Activated CD8-positive, alpha-beta memory T cell treated with anti-CD3 and anti-CD28 coated beads for 48 hours (primary cell): ENCODE data around the gene POLN.
A peak's percentile ranks its signal among the peaks of the same experiment; 100 is the strongest.
"Not testable (repeated sequence)": the region's sequence is repeated elsewhere in the genome, so short reads cannot be mapped to it uniquely, and the experiment has no call there.

Source experiments
- DNase-seq, 3 experiments: peaks; one replicate each; pipeline ENCODE4 v3.0.0-alpha.2; 2020; ENCODE audit warnings: low read depth in 2 of 3, low spot score in 2 of 3

The POLN gene

DNA sequence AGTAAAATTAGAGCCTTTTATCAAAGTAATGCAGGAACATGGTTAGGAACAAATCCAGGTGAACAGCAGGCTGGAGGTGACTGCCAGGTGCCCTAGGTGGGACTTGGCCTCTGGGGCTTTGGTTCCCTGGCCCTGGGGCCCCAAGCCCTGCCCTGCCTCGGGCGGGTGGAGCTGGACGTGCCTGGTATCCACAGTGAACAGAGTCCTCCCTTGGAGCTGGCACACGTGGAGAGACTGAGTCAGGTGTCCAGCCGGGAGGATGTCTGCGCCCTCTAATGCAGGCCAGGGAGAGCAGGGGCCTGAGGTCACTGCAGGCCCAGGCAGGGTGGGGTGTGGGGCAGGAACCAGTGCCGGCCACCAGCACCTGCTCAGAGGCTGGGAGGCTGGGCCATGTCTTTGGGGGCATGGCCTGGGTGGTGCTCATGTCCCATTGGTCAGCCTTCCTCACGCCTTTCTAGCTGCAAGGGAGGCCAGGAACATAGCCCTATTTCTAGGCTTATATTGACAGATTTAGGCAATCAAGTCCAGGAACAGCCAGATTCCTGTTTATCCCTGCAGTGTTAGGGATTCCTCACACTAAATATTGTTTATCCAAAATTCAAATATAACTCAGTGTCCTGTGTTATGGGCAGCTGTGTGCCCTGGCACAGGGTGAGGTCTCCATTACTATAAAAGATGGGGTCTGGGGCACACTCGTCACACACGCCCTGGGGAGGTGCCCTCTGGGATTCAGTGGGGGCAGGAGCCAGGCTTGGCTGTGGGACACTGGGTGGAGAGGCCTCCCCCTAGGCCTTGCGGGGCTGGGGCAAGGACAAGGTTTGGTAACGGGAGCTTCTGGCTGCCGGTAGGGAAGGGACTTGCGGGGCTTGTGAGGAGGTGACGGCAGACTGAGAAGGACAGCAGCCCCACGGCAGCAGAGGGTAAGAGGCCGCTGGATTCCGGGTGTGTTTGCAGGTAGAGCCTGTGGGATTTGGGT is 197.1 kb downstream of the POLN start:
- DNase-seq: no peak

DNA sequence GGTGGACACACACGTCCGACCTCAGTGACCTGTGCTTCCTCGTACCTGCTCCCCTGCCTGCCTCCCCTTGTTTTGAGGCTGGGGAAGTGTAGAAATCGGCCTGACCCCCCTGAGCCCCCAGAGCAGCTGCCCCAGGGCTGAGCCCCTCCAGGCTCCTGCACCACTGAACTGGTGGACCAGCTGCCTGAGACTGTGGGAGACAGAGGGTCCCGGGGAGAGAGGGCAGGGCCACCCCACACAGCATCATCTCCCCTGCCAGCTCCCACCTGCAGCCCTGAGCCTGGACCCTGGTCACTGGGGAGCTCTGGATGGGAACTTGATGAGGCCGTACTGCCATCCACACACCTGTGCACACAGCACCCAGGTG is 197.8 kb downstream of the POLN start:
- no peak for DNase-seq

DNA sequence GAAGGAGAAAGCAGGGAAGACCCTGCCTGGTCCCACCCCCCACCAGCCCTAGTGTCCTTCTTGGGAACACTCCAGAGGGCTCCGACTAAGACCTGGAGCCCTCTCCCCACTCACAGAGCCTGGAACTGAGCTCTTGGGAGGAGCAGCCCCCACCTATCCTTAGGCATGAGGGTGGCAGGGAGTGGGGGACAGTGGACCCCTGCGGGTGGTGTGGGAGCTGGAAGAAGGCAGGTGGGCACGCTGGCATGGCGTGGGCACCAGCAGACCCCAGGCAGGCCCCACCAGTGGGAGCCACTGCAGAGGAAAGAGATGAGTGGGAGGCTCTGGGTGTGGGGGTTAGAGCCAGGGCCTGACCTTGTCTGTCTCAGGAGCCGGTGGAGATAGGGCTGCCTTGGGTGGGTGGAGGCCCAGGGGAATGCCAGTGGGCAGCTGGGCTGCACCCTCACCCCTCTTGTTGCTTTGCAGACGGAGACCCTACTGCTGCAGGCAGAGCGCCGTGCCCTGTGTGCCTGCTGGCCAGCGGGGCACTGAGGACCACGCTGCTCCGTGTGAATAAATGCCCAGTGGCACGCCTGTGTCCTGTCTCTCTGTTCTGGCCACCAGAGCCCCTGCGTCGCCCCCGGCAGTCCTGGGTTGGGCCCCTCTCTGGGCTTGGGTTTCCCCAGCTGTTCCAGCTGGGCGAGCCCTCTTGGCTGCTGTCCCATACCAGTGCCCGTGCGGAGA is 198.4 kb downstream of the POLN start:
- DNase-seq: no peak

DNA sequence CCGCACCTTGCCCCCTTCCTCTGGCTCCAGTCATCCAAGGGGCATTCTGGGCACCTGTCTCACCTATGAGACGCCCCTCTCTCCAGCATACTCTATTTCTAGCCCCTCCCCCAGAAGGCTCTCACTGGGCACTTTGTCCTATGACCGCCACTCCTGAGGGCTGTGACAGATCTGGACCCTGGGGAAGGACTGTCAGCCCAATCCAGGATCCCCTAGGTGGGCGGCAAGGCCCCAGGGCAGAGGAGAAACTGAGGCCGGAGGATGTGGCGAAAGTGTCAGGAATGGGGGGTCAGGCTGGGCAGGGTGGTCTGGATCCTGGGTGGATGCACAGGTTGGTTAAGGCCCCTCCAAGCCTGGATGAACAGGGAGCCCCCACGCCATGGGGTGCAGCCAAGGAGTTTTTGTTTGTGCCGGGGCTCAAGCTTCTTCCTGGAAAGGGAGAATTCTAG is 198.9 kb downstream of the POLN start:
- DNase-seq: no peak

DNA sequence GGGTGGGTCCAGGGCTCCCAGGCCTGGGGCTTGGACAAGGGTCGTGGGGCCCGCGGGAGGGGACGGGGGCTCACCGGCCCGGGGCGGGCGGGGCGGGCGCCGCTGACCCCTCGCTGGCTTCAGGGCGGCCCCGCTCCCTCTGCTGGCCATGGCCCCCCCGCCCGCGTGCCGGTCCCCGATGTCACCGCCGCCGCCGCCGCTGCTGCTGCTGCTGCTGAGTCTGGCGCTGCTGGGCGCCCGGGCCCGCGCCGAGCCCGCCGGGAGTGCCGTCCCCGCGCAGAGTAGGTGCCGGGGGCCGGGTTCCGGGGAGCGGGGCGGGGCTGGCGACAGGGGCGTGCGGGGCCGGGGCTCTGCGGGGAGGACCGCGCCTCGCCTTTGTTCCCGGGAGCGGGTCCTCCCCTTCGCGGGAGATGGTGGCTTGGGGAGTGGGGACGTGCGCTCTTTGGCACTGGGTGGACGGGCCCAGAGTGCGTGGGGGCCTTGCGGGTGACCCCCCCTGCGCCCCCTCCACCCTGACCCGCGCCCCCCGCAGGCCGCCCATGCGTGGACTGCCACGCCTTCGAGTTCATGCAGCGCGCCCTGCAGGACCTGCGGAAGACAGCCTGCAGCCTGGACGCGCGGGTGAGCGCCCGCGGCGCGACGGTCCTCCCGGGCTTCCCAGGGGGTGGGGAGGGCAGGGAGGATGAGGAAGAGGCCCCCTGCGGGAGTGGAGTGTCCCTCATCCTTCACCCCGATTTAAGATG is 199.5 kb downstream of the POLN start:
- no peak for DNase-seq

DNA sequence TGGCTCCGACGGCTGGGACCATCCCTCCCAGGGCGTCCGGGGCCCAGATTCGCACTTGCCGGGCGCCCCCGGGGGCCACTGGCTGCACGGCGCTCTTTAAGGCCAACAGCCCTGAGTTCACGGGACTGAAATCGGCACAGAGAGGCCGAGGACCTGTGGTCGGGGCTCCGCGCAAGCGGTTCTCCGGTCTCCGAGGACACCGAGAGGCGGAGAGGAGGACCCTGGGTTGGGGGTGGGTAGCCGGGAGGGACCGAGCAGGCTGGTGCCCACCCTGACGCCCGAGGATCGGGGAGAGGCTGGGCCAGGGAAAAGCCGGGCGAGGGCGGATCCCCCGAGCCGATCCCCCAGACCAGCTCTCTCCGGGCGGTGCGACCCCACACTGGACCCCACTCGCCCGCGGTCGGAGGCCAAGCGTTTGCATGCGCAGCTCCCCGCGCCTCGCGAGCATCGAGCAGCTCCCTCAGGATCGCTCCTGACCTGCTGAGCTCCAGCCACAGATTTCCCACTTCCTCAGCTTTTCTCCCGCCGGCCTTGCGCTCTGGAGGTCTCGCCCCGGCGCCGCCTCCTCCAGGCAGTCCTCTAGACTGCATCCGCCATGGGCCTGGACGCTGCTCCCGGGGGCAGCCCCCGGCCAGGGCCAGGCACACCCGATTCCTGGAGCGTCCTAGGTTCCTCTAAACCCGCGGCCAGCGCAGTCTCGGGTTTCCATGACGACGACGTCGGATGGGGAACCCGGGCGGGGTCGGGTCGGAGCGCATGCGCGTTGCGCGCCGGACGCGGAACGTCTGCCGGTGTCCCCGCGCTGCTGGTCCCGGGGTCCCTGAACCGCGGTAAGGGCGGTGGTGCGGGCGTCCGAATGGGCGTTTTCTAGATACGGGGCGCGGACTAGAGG is 200.4 kb downstream of the POLN start:
- peak; percentile 68 to 84 (median 82) for DNase-seq

DNA sequence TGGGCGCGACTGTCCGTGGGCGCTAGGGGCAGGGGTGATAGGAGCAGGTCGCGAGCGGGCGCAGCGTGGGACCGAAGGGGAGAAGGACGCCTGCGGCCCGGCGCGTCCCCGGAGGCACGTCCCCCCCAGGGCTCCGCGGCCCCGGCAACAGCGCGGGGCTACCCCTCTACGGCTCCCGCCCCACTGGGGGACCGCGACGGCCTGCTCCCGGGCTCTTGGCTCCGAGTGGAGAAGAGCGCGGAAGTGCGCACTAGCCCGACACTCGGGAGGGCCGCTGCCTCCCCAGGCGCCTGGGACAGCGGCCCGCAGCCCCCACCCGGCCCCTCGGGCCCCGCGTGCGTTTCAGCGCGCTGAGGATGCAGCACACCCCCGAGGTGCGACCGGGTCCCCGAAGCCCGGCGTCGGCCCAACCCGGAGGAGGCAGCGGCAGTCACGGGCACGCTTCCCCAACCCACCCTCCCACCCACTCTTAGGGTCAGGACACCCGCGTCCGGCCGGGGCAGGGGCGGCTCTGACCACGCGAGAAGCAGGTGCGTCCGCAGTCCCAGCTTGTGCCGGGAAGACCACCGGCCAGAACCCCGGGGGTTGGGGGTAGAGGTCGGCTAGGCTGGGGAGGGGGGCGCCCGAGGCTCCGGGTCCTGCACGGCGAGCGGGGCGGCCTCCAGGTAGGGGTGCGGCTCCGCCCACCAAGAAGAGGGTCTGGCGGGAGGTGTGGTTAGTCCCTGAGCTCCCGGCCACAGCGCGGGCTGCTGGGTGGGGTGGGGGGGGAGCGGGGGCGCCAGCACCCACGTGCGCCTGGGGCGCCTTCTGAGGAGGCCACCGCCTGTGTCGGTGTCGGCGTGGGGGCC is 201.3 kb downstream of the POLN start:
- DNase-seq: no peak

DNA sequence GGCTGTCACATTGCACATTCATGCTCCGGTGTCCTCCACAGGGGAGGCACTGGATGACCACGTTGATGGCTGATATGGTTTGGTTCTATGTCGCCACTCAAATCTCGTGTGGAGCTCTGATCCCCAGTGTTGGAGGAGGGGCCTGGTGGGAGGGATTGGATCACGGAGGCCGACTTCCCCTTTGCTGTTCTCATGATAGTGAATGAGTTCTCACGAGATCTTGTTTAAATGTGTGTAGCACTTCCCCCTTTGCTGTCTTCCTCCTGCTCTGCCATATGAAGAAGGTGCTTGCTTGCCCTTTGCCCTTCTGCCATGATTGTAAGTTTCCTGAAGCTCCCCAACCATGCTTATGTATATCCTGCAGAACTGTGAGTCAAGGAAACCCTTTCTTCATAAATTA is 205.1 kb downstream of the POLN start:
- DNase-seq: no peak

DNA sequence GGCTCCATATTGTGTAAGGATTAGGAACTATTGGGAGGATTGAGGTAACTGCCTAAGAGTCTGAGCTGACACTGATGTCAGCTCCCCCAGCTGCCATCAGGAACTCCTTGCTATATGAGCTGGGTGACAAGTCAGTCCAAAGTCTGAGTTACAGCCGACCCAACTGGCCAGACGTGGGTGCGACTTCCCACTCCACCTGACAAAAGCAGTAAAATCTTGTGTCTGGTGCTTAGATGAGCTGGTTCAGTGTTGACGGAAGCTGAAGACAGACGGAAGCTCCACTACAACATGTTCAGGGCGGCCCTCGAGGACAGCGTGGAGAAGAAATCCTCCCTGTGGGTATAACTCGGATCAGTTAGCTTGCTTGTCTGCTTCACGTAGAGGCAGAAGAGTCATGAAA is 205.6 kb downstream of the POLN start:
- DNase-seq: no peak

DNA sequence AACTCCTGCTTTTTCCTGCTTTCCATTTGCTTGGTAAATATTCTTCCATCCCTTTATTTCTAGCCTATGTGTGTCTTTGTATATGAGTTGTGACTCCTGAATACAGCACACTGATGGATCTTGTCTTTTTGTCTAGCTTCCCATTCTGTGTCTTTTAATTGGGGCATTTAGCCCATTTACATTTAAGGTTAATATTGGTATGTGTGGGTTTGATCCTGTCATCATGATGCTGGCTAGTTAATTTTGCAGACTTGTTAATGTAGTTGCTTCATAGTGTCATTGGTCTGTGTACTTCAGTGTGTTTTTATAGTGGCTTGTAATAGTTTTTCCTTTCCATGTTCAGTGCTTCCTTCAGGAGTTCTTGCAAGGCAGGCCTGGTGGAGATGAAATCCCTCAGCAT is 210.8 kb downstream of the POLN start:
- DNase-seq: not testable (repeated sequence)

DNA sequence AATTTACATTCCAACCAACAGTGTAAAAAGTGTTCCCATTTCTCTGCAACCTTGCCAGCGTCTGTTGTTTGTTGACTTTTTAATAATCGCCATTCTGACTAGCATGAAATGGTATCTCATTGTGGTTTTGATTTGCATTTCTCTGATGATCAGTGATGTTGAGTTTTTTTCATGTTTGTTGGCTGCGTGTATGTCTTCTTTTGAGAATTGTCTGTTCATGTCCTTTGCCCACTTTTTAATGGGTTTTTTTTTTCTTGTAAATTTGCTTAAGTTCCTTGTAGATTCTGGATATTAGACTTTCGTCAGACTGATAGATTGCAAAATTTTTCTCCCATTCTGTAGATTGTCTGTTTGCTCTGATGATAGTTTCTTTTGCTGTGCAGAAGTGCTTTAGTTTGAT is 214.8 kb downstream of the POLN start:
- DNase-seq: not testable (repeated sequence)

DNA sequence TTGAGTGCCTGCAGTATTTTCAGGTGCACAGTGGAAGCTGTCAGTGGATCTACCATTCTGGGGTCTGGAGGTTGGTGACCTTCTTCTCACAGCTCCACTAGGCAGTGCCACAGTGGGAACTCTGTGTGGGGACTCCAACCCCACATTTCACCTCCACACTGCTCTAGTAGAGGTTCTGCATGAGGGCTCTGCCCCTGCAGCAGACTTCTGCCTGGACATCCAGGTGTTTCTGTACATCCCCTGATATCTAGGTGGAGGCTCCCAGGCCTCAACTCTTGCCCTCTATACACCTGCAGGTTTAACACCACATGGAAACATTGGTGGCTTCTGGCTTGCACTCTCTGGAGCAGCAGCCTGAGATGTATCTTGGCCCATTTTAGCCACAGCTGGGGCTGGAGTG is 216.1 kb downstream of the POLN start:
- DNase-seq: no peak

DNA sequence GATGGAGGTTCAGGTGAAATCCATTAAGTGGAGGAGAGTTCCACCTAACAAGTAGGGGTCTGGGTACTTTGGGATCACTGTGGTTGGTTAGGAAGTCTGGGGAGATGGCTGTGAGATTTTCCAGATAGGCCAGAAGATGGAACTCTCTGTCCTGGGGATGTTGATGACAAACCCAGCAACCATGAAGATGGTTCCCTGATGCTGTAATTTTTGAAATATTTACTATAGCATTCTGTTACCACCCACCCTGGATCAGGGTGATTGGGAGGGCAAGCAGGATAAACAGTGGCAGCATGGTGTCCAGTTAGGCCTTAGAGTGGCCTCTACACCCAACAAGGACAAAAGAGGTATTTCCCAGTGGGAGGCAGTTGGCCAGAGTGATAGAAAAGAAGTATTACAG is 217.2 kb downstream of the POLN start:
- DNase-seq: no peak
